RWPE1 (cell line): ENCODE data around the gene GPC6.
A peak's percentile ranks its signal among the peaks of the same experiment; 100 is the strongest.

Experiments
- CTCF ChIA-PET: fragments of 350-600 bp; sonication (Branson Sonifier 250); formaldehyde crosslinking; extraction: SDS; loops from one replicate; lab custom pipeline; 2021; lab: Yijun Ruan, JAX
- POLR2A ChIA-PET: fragments of 400-600 bp; formaldehyde crosslinking; extraction: SDS; loops from one replicate; lab custom pipeline; 2020; ENCODE audit warnings: antibody characterized with exemption; ENCODE audit not compliant: low non-redundant PET; lab: Yijun Ruan, JAX
- DNase-seq: peaks from one replicate; pipeline ENCODE4 v3.0.0; 2012; ENCODE audit warnings: low spot score
- H3K27ac ChIP-seq: fragments of 450-650 bp; 2 replicates; pipeline ENCODE4 v1.5.1; 2017
- TF ChIP-seq, protein P1 (sequence below): fragments of 450-650 bp; conservative IDR thresholded peaks from 2 replicates; pipeline ENCODE4 v1.5.1; 2017; ENCODE audit warnings: low read depth, mild to moderate bottlenecking

Gene GPC6

GRCh38 chr13:94153586-94153985 lies 927.0 kb downstream of the GPC6 start:
- ChIA-PET POLR2A (no interaction called here), CTCF (interaction anchor here (0.7 kb wide), 1 partner anchor 120 kb away, joined by 3 read pairs; no protein-coding TSS in a partner anchor)
- DNase-seq: no peak
- TF ChIP-seq, protein P1, sequence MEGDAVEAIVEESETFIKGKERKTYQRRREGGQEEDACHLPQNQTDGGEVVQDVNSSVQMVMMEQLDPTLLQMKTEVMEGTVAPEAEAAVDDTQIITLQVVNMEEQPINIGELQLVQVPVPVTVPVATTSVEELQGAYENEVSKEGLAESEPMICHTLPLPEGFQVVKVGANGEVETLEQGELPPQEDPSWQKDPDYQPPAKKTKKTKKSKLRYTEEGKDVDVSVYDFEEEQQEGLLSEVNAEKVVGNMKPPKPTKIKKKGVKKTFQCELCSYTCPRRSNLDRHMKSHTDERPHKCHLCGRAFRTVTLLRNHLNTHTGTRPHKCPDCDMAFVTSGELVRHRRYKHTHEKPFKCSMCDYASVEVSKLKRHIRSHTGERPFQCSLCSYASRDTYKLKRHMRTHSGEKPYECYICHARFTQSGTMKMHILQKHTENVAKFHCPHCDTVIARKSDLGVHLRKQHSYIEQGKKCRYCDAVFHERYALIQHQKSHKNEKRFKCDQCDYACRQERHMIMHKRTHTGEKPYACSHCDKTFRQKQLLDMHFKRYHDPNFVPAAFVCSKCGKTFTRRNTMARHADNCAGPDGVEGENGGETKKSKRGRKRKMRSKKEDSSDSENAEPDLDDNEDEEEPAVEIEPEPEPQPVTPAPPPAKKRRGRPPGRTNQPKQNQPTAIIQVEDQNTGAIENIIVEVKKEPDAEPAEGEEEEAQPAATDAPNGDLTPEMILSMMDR: no peak
- no peak overlapping the region for H3K27ac ChIP-seq

DNA sequence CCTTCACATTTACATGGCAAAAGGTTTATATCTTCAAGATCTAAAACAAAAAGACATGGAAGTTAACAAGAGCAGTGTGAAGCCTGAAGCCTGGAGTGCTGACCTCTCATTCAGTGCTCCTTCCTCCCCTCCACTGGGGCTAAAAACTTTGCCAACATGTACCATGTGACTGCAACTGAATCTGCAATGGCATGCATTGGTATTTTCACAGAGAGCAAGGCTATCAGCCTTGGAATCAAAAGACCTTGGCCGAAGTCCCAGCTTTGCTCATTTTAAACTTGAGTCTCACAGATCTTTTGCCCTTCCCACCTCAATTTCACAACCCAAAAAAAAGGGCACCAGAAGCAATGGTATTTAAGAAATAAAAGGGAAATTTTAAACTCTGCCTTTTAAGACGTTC lies 927.8 kb downstream of the GPC6 start:
- TF ChIP-seq, protein P1: no peak
- H3K27ac ChIP-seq: peak overlapping the region; percentile 65; the same call in 1 of the 2 replicates
- CTCF ChIA-PET: no interaction called here
- peak; percentile 10 for DNase-seq
- POLR2A ChIA-PET: no interaction called here

DNA sequence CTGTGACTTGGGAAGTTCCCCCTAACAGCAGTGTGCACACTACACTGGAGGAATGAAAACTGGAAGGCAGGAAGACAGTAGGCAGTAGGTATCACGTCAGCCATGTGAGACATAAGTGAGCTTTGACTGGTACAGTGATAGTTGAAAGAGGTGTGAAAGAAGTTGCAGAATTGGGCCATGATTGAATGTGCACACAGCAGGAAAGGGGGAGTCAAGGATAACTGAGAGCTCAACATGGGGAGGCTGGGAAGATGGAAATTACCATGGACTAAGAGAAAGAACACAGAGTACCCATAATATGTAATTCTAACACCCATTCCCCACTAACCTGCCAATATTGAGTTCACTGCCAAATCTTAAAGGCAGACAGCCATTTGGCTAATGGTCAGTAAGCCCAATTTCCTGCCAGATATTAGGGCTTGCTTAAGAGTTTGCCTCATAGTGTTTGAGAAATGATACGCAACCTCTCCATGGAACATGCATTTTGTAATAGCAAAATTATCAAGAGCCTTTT lies 931.2 kb downstream of the GPC6 start:
- CTCF ChIA-PET: no interaction called here
- POLR2A ChIA-PET: no interaction called here
- no peak overlapping the region for H3K27ac ChIP-seq
- TF ChIP-seq, protein P1: no peak
- DNase-seq: no peak

DNA sequence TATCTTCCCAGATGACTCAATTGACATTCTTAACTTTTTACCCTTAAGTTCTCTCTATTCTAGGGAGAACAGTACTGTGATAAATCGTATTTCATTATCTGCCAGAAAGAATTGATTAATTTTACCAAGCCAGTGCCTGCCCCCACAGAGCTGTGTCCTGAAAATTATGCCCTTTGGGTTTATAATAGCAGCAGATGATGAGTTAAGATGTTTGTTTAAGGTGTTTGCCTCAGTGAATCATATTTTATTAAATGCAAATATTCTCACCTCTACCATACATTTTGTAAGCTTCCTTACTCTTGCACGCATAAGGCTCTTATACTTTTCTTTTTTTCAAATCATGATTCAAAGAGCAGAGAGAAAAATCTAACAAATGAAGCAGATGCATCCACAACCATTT lies 934.3 kb downstream of the GPC6 start:
- ChIA-PET POLR2A (no interaction called here), CTCF (no interaction called here)
- TF ChIP-seq, protein P1: no peak
- H3K27ac ChIP-seq: no peak overlapping the region
- DNase-seq: no peak

GRCh38 chr13:94162289-94162688 lies 935.7 kb downstream of the GPC6 start:
- TF ChIP-seq, protein P1: no peak
- CTCF ChIA-PET: no interaction called here
- POLR2A ChIA-PET: no interaction called here
- no peak for DNase-seq
- no peak overlapping the region for H3K27ac ChIP-seq

DNA sequence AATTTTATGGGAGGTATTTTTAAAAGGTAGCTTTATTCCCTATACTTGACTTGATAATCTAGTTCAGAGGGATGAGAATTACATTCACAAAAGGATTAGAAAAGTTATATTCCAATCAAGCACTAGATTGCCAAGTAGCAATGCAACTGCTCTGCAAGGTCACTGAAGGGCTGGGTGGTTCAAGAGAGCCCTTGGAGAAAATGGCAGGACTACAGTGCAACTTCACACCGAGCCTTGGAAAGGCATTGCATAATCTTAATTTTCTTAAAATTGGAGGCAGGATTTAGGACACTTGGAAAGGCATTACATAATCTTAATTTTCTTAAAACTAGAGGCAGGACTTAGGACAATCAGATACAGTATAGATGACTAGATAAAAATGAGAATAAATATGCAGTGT lies 936.9 kb downstream of the GPC6 start:
- TF ChIP-seq, protein P1: no peak
- no peak overlapping the region for H3K27ac ChIP-seq
- ChIA-PET CTCF (no interaction called here), POLR2A (no interaction called here)
- no peak for DNase-seq
